ENCODE measurements around the gene SLPI. TPM values are rescaled to one million over a fixed set of nuclear protein-coding genes. Genes with fewer than 3 reads are reported as not detected.

Gene SLPI
- total RNA-seq, 2 experiments from 2014 or later: not detected

- ChIA-PET POLR2A (no interaction called here), CTCF (ENCODE audit: unreplicated experiment) (no interaction called here)
- intact Hi-C loops (cut with micrococcal nuclease; ENCODE audit: unreplicated experiment): no loop called here
- DNase-seq (ENCODE audit: low spot score): no peak
- Histone ChIP-seq H3K27ac (ENCODE audit: low read depth, low read length, poor library complexity, severe bottlenecking) (no peak overlapping the region), H3K4me2 (ENCODE audit: low read length) (no peak overlapping the region), H3K4me3 (ENCODE audit: low read depth, low read length, poor library complexity, severe bottlenecking) (no peak overlapping the region), H3K9me3 (ENCODE audit: low read length) (no peaks in the 10 kb centered on the region), H4K20me1 (ENCODE audit: insufficient read depth, low read length) (no peaks in the 10 kb centered on the region), H3K36me3 (ENCODE audit: insufficient read depth, low read length) (no peaks in the 10 kb centered on the region), H3K4me1 (ENCODE audit: insufficient read depth, low read length, poor library complexity, severe bottlenecking) (no peaks in the 10 kb centered on the region), H3K9me2 (ENCODE audit: insufficient read depth, low read length) (no peaks in the 10 kb centered on the region), H3K79me2 (ENCODE audit: insufficient read depth, low read depth, low read length) (no peaks in the 10 kb centered on the region), H2AFZ (ENCODE audit: low read length) (no peak overlapping the region)
- TF ChIP-seq CTCF (conservative IDR thresholded peaks at IDR 0.05; ENCODE audit: low read length) (no peak), EZH2phosphoT487 (IDR thresholded peaks at IDR 0.05; ENCODE audit: borderline replicate concordance, low read depth, low read length) (no peak)
- no TSS peak for BruUV-seq (replicated peaks)
Observed at GRCh38 chr20:45257711-45258110, 3.3 kb upstream of the SLPI start.

- H3K9me3 ChIP-seq (ENCODE audit: low read length): no peaks in the 10 kb centered on the region
- TF ChIP-seq CTCF (conservative IDR thresholded peaks at IDR 0.05; ENCODE audit: low read length): no peak
- no peak for TF ChIP-seq EZH2phosphoT487 (IDR thresholded peaks at IDR 0.05; ENCODE audit: borderline replicate concordance, low read depth, low read length)
- no peak overlapping the region for H3K4me3 ChIP-seq (ENCODE audit: low read depth, low read length, poor library complexity, severe bottlenecking)
- no peaks in the 10 kb centered on the region for H4K20me1 ChIP-seq (ENCODE audit: insufficient read depth, low read length)
- ChIA-PET POLR2A (no interaction called here), CTCF (ENCODE audit: unreplicated experiment) (no interaction called here)
- H3K27ac ChIP-seq (ENCODE audit: low read depth, low read length, poor library complexity, severe bottlenecking): no peak overlapping the region
- no peak for DNase-seq (ENCODE audit: low spot score)
- no peak overlapping the region for H2AFZ ChIP-seq (ENCODE audit: low read length)
- H3K4me1 ChIP-seq (ENCODE audit: insufficient read depth, low read length, poor library complexity, severe bottlenecking): no peaks in the 10 kb centered on the region
- H3K36me3 ChIP-seq (ENCODE audit: insufficient read depth, low read length): no peaks in the 10 kb centered on the region
- BruUV-seq (replicated peaks): no TSS peak
- no peaks in the 10 kb centered on the region for H3K9me2 ChIP-seq (ENCODE audit: insufficient read depth, low read length)
- intact Hi-C loops (cut with micrococcal nuclease; ENCODE audit: unreplicated experiment): no loop called here
- H3K4me2 ChIP-seq (ENCODE audit: low read length): no peak overlapping the region
- H3K79me2 ChIP-seq (ENCODE audit: insufficient read depth, low read depth, low read length): no peaks in the 10 kb centered on the region
Observed at GRCh38 chr20:45257161-45257560, 2.8 kb upstream of the SLPI start.

- no peaks in the 10 kb centered on the region for H3K79me2 ChIP-seq (ENCODE audit: insufficient read depth, low read depth, low read length)
- ChIA-PET CTCF (ENCODE audit: unreplicated experiment) (no interaction called here), POLR2A (no interaction called here)
- H3K36me3 ChIP-seq (ENCODE audit: insufficient read depth, low read length): no peaks in the 10 kb centered on the region
- no TSS peak for BruUV-seq (replicated peaks)
- H4K20me1 ChIP-seq (ENCODE audit: insufficient read depth, low read length): no peaks in the 10 kb centered on the region
- H3K27ac ChIP-seq (ENCODE audit: low read depth, low read length, poor library complexity, severe bottlenecking): no peak overlapping the region
- no peak overlapping the region for H3K4me3 ChIP-seq (ENCODE audit: low read depth, low read length, poor library complexity, severe bottlenecking)
- TF ChIP-seq EZH2phosphoT487 (IDR thresholded peaks at IDR 0.05; ENCODE audit: borderline replicate concordance, low read depth, low read length) (no peak), CTCF (conservative IDR thresholded peaks at IDR 0.05; ENCODE audit: low read length) (no peak)
- no peaks in the 10 kb centered on the region for H3K9me3 ChIP-seq (ENCODE audit: low read length)
- no peak overlapping the region for H2AFZ ChIP-seq (ENCODE audit: low read length)
- no peak for DNase-seq (ENCODE audit: low spot score)
- H3K4me2 ChIP-seq (ENCODE audit: low read length): no peak overlapping the region
- no peaks in the 10 kb centered on the region for H3K9me2 ChIP-seq (ENCODE audit: insufficient read depth, low read length)
- intact Hi-C loops (cut with micrococcal nuclease; ENCODE audit: unreplicated experiment): no loop called here
- no peaks in the 10 kb centered on the region for H3K4me1 ChIP-seq (ENCODE audit: insufficient read depth, low read length, poor library complexity, severe bottlenecking)
Observed at GRCh38 chr20:45253261-45253660, 1.1 kb downstream of the SLPI start.

Measured in OCI-LY7 (cell line).